GM12878 (cell line): Measurements from ENCODE around the gene GCNT2. TPM values are rescaled to one million over a fixed set of nuclear protein-coding genes. Genes with fewer than 3 reads are reported as not detected.

Source experiments
- ATAC-seq: fragments of 200-7000 bp; cut with Tn5 transposase; 3 replicates; pipeline ENCODE4 v1.9.1; 2020; ENCODE audit warnings: mild to moderate bottlenecking, moderate library complexity
- BruUV-seq: library from RNA; stranded (reverse); fragments of 400-500 nt; replicated peaks from 2 replicates; lab custom pipeline; 2021; lab: Mats Ljungman, UMichigan
- CTCF ChIA-PET: fragments of 300-600 bp; sonication (Branson Sonifier 250); formaldehyde crosslinking; extraction: SDS; loops from one replicate; lab custom pipeline; 2021; ENCODE audit warnings: inconsistent platforms; lab: Yijun Ruan, JAX
- POLR2A ChIA-PET: fragments of 350-600 bp; formaldehyde crosslinking; extraction: SDS; loops from one replicate; lab custom pipeline; 2021; ENCODE audit warnings: inconsistent platforms; lab: Charles Lee
- RAD21 ChIA-PET: fragments of 300-600 bp; sonication (Branson Sonifier 250); formaldehyde crosslinking; loops from one replicate; lab custom pipeline; 2023; ENCODE audit warnings: antibody characterized with exemption; ENCODE audit not compliant: unreplicated experiment; lab: Charles Lee
- SMC1A ChIA-PET: fragments of 300-600 bp; sonication (Branson Sonifier 250); formaldehyde crosslinking; loops from one replicate; lab custom pipeline; 2023; ENCODE audit not compliant: unreplicated experiment, uncharacterized antibody; lab: Charles Lee
- DNase-seq: peaks from one replicate; pipeline ENCODE4 v3.0.0-alpha.2; 2011; ENCODE audit warnings: low read depth, low spot score
- FAIRE-seq: peaks from 3 replicates; lab custom pipeline; 2011; peaks lifted over from hg19 to GRCh38; lab: Jason Lieb, UNC
- H2AFZ ChIP-seq: 2 replicates; pipeline ENCODE4 v1.6.0; 2011; ENCODE audit warnings: low read depth, low read length, control low read depth; ENCODE audit not compliant: control insufficient read depth
- H3K27ac ChIP-seq: 2 replicates; pipeline ENCODE4 v1.5.1; 2011; ENCODE audit warnings: control low read depth; ENCODE audit not compliant: control insufficient read depth, insufficient read depth
- H3K27me3 ChIP-seq, 2 experiments: replicated peaks in 1 of 2; 2 replicates each; pipeline versions ENCODE4 v1.6.0 to v1.6.1; 2011; ENCODE audit warnings: low read length in 1 of 2; ENCODE audit not compliant: control insufficient read depth in 2 of 2, insufficient read depth in 2 of 2
- H3K36me3 ChIP-seq, 2 experiments: 2 replicates each; pipeline ENCODE4 v1.5.1; 2011; ENCODE audit warnings: low read length in 1 of 2; ENCODE audit not compliant: control insufficient read depth in 2 of 2, insufficient read depth in 2 of 2
- H3K4me1 ChIP-seq: 2 replicates; pipeline ENCODE4 v1.6.1; 2011; ENCODE audit warnings: mild to moderate bottlenecking, low read length, moderate library complexity, mixed read lengths; ENCODE audit not compliant: control insufficient read depth, insufficient read depth
- H3K4me2 ChIP-seq: 2 replicates; pipeline ENCODE4 v1.6.0; 2011; ENCODE audit warnings: control low read depth; ENCODE audit not compliant: control insufficient read depth, insufficient read depth
- H3K4me3 ChIP-seq: fragments of 200-600 bp; sonication (generic); 2 replicates; pipeline ENCODE4 v1.5.1; 2016
- H3K79me2 ChIP-seq: 2 replicates; pipeline ENCODE4 v1.6.0; 2011; ENCODE audit warnings: low read length; ENCODE audit not compliant: control insufficient read depth, insufficient read depth
- H3K9ac ChIP-seq: 2 replicates; pipeline ENCODE4 v1.8.0; 2011; ENCODE audit warnings: low read length, control low read depth, mixed read lengths; ENCODE audit not compliant: control insufficient read depth, insufficient read depth
- H3K9me3 ChIP-seq: replicated peaks from 3 replicates; pipeline ENCODE4 v1.5.1; 2011; ENCODE audit warnings: mild to moderate bottlenecking, low read length; ENCODE audit not compliant: control insufficient read depth, insufficient read depth
- H4K20me1 ChIP-seq: 2 replicates; pipeline ENCODE4 v1.6.0; 2011; ENCODE audit not compliant: control insufficient read depth, insufficient read depth
- HDGF ChIP-seq: fragments of 450-650 bp; IDR thresholded peaks from 2 replicates; pipeline ENCODE4 v1.6.1; 2016; ENCODE audit warnings: antibody characterized with exemption
- JUNB ChIP-seq: IDR thresholded peaks from 2 replicates; pipeline ENCODE4 v1.6.1; 2016; ENCODE audit warnings: antibody characterized with exemption, mild to moderate bottlenecking
- KLF5 ChIP-seq: fragments of 450-650 bp; IDR thresholded peaks from 2 replicates; pipeline ENCODE4 v1.6.1; 2014; ENCODE audit warnings: mild to moderate bottlenecking; ENCODE audit not compliant: partially characterized antibody
- MEF2A ChIP-seq: IDR thresholded peaks from 2 replicates; pipeline ENCODE4 v1.6.1; 2011; ENCODE audit warnings: low read depth, mild to moderate bottlenecking, low read length, moderate library complexity; ENCODE audit not compliant: insufficient read depth
- MYC ChIP-seq: IDR thresholded peaks from 2 replicates; pipeline ENCODE4 v1.6.1; 2011; ENCODE audit warnings: mild to moderate bottlenecking, low read length, moderate library complexity, inconsistent platforms; ENCODE audit not compliant: insufficient read depth, insufficient replicate concordance, insufficient read length, severe bottlenecking
- POLR2A ChIP-seq: IDR thresholded peaks from 2 replicates; pipeline ENCODE4 v1.6.1; 2011; ENCODE audit warnings: low read depth, mild to moderate bottlenecking, low read length
- RB1 ChIP-seq: fragments of 450-650 bp; formaldehyde crosslinking; IDR thresholded peaks from 2 replicates; pipeline ENCODE4 v1.6.1; 2017; ENCODE audit warnings: mild to moderate bottlenecking, borderline replicate concordance
- REST ChIP-seq: IDR thresholded peaks from 2 replicates; pipeline ENCODE4 v1.6.1; 2012; ENCODE audit warnings: mild to moderate bottlenecking, low read depth, low read length
- WRNIP1 ChIP-seq: IDR thresholded peaks from 2 replicates; pipeline ENCODE4 v1.6.1; 2011; ENCODE audit warnings: low read depth, low read length, improper control_type of control experiment, borderline replicate concordance
- WGBS: methylation state at CpG from one replicate; pipeline ENCODE4 v1.1.6; 2016; ENCODE audit warnings: low lambda C conversion rate; ENCODE audit not compliant: insufficient replicate concordance, insufficient coverage; ENCODE audit errors: missing lambda C conversion rate; 5-methylcytosine and 5-hydroxymethylcytosine counted together
- in situ Hi-C: fragments of 300-500 bp; cut with MboI; formaldehyde crosslinking; loops from 9 replicates; pipeline ENCODE4 v1.14.3; 2018; ENCODE audit warnings: mixed read lengths
- intact Hi-C: fragments of 100-400 bp; cut with micrococcal nuclease; formaldehyde crosslinking; loops from one replicate; pipeline ENCODE4 v1.14.2; 2022; ENCODE audit not compliant: unreplicated experiment
- polyA plus RNA-seq, 11 experiments: library from polyadenylated mRNA; depleted of rRNA in 4 of 11; unstranded in 6 of 11; stranded (reverse) in 5 of 11; fragments of >200 nt; fragmentation: Nextera tagmentation in 4 of 11; fragmentation: Illumina TruSeq in 1 of 11; extraction: Ambion mirVana in 4 of 11; extraction: Trizol in 1 of 11; gene quantifications; 1 replicate in 1 of 11; 2 replicates in 10 of 11; pipeline versions ENCODE4 v1.2.1 to v1.2.3, GENCODE V29; 2011 to 2016; ENCODE audit warnings: inconsistent platforms in 2 of 11, missing spikeins in 2 of 11, low read depth in 1 of 11
- total RNA-seq, 4 experiments: library from RNA; depleted of rRNA in 3 of 4; stranded (reverse); fragments of >200 nt in 3 of 4; fragmentation: Illumina TruSeq in 1 of 4; extraction: Trizol in 1 of 4; gene quantifications; 2 replicates each; pipeline versions ENCODE4 v1.2.1 to v1.2.3, GENCODE V29; 2013 to 2021
- TF ChIP-seq, protein P1 (sequence below): fragments of 150-350 bp; IDR thresholded peaks from 2 replicates; pipeline ENCODE4 v1.6.1; 2014; ENCODE audit warnings: mild to moderate bottlenecking, low read depth, low read length
- TF ChIP-seq, protein P2 (sequence below): IDR thresholded peaks from 2 replicates; pipeline ENCODE4 v1.6.1; 2012; ENCODE audit warnings: improper control_type of control experiment, low read depth, low read length; ENCODE audit not compliant: insufficient replicate concordance

The GCNT2 gene
- total and polyA plus RNA-seq, 10 of the 15 experiments (the other 5 are each of a cell fraction or from before 2014, with no cell fraction given): 5.0 to 21.6 (median 11.9) TPM

DNA sequence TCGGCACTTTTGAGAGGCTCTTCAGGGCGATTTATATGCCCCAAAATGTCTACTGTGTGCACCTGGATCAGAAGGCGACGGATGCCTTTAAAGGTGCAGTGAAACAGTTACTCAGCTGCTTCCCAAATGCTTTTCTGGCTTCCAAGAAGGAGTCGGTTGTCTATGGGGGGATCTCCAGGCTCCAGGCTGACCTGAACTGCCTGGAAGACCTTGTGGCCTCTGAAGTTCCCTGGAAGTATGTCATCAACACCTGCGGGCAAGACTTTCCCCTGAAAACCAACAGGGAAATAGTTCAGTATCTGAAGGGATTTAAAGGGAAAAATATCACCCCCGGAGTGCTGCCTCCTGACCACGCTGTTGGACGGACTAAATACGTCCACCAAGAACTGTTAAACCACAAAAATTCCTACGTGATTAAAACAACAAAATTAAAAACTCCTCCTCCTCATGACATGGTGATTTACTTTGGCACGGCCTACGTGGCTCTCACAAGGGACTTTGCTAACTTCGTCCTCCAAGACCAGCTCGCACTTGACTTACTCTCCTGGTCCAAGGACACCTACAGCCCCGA, 8.2 kb downstream of the GCNT2 start:
- H3K4me2 ChIP-seq: peak overlapping the region; percentile 94
- H2AFZ ChIP-seq: peak overlapping the region; percentile 81
- intact Hi-C loops (loop anchor here (2.0 kb wide), 1 partner anchor 165 kb away; the partner anchor contains the start of genes C6orf52 and PAK1IP1), in situ Hi-C loops (no loop called here)
- ChIA-PET SMC1A (interaction anchor here (0.8 to 3.4 kb wide), 6 partner anchors 18 to 360 kb away, joined by 3 to 16 read pairs (median 4); no protein-coding TSS in a partner anchor), RAD21 (interaction anchor here (1.0 to 1.1 kb wide), 5 partner anchors 9 to 193 kb away, joined by 3 to 5 read pairs (median 5); partner anchors contain the start of genes C6orf52, PAK1IP1 and TMEM14C), POLR2A (interaction anchor here (0.9 to 1.8 kb wide), 2 partner anchors 9 to 166 kb away, joined by 3 to 7 read pairs; partner anchors contain the start of genes C6orf52 and PAK1IP1), CTCF (interaction anchor here (0.7 to 2.2 kb wide), 6 partner anchors 19 to 537 kb away, joined by 3 to 8 read pairs (median 5); no protein-coding TSS in a partner anchor)
- H3K9ac ChIP-seq: peak overlapping the region; percentile 77
- 10% methylated on average over 16 of the region's 16 CpGs for WGBS
- H4K20me1 ChIP-seq: no peaks in the 10 kb centered on the region
- H3K79me2 ChIP-seq: peaks cover 42% of the 10 kb centered on the region
- no TSS peak for BruUV-seq
- peaks cover 7% of the 10 kb centered on the region for H3K4me1 ChIP-seq
- H3K4me3 ChIP-seq: peak overlapping the region; percentile 82
- no peaks in the 10 kb centered on the region for H3K27me3 ChIP-seq
- DNase-seq: no peak
- no peak for ATAC-seq
- no peaks in the 10 kb centered on the region for H3K9me3 ChIP-seq
- H3K27ac ChIP-seq: peak overlapping the region; percentile 73
- FAIRE-seq: no peak
- no peaks in the 10 kb centered on the region for H3K36me3 ChIP-seq
- TF ChIP-seq, protein P1, sequence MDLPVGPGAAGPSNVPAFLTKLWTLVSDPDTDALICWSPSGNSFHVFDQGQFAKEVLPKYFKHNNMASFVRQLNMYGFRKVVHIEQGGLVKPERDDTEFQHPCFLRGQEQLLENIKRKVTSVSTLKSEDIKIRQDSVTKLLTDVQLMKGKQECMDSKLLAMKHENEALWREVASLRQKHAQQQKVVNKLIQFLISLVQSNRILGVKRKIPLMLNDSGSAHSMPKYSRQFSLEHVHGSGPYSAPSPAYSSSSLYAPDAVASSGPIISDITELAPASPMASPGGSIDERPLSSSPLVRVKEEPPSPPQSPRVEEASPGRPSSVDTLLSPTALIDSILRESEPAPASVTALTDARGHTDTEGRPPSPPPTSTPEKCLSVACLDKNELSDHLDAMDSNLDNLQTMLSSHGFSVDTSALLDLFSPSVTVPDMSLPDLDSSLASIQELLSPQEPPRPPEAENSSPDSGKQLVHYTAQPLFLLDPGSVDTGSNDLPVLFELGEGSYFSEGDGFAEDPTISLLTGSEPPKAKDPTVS: no peak
- no peak for TF ChIP-seq HDGF
- TF ChIP-seq RB1: no peak
- no peak for TF ChIP-seq MEF2A
- no peak for TF ChIP-seq MYC
- no peak for TF ChIP-seq WRNIP1
- no peak for TF ChIP-seq KLF5
- TF ChIP-seq REST: no peak
- TF ChIP-seq, protein P2, sequence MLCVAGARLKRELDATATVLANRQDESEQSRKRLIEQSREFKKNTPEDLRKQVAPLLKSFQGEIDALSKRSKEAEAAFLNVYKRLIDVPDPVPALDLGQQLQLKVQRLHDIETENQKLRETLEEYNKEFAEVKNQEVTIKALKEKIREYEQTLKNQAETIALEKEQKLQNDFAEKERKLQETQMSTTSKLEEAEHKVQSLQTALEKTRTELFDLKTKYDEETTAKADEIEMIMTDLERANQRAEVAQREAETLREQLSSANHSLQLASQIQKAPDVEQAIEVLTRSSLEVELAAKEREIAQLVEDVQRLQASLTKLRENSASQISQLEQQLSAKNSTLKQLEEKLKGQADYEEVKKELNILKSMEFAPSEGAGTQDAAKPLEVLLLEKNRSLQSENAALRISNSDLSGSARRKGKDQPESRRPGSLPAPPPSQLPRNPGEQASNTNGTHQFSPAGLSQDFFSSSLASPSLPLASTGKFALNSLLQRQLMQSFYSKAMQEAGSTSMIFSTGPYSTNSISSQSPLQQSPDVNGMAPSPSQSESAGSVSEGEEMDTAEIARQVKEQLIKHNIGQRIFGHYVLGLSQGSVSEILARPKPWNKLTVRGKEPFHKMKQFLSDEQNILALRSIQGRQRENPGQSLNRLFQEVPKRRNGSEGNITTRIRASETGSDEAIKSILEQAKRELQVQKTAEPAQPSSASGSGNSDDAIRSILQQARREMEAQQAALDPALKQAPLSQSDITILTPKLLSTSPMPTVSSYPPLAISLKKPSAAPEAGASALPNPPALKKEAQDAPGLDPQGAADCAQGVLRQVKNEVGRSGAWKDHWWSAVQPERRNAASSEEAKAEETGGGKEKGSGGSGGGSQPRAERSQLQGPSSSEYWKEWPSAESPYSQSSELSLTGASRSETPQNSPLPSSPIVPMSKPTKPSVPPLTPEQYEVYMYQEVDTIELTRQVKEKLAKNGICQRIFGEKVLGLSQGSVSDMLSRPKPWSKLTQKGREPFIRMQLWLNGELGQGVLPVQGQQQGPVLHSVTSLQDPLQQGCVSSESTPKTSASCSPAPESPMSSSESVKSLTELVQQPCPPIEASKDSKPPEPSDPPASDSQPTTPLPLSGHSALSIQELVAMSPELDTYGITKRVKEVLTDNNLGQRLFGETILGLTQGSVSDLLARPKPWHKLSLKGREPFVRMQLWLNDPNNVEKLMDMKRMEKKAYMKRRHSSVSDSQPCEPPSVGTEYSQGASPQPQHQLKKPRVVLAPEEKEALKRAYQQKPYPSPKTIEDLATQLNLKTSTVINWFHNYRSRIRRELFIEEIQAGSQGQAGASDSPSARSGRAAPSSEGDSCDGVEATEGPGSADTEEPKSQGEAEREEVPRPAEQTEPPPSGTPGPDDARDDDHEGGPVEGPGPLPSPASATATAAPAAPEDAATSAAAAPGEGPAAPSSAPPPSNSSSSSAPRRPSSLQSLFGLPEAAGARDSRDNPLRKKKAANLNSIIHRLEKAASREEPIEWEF: no peak
- no peak for TF ChIP-seq JUNB
- TF ChIP-seq POLR2A: 0 out of 2 replicates have a peak, but pooled peaks have one; percentile 22
